Upper lobe of left lung (tissue), 4 donors: ENCODE measurements around the gene TOB1.

Experiments
- CTCF ChIP-seq, 6 experiments: fragments of 450-650 bp in 4 of 6; fragments of 200-600 bp in 2 of 6; sonication (generic) in 2 of 6; IDR thresholded peaks; one replicate each; pipeline ENCODE4 v1.5.1; 2016 to 2019; ENCODE audit warnings: antibody characterized with exemption in 6 of 6
- EP300 ChIP-seq, 4 donors: sonication (generic); formaldehyde crosslinking; IDR thresholded peaks; one replicate each; pipeline ENCODE4 v1.5.1; 2017; ENCODE audit warnings: antibody characterized with exemption in 4 of 4, control low read depth in 2 of 4
- POLR2A ChIP-seq, 4 donors: fragments of 450-650 bp; IDR thresholded peaks; one replicate each; pipeline ENCODE4 v1.5.1; 2016 to 2017; ENCODE audit warnings: antibody characterized with exemption in 4 of 4, mild to moderate bottlenecking in 2 of 4
- POLR2AphosphoS5 ChIP-seq, 2 donors: sonication (generic); formaldehyde crosslinking; IDR thresholded peaks; one replicate each; pipeline ENCODE4 v1.5.1; 2017; ENCODE audit warnings: antibody characterized with exemption in 2 of 2

DNA sequence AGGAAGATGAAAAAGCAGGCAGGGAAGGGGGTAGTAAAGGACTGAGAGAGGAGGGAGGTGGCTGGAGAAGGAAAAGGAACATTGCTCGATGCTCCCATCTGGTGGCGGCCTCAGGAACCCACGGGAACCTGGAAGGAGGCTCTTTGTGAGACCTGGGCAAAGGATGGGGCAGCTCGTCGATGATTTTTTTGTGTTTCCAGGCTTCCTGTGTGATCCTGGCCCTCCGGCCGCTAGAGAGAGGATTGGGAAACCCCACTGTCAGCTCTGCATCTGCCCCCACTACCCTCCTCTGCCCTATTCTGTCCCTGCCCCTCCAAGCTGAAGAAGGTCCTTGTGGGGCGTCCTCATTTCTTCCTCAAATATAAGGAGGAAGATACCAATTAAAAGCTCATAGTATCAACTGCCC lies 24.2 kb downstream of the TOB1 start:
- TF ChIP-seq EP300 (IDR thresholded peaks at IDR 0.05): no peak
- peak; percentile 64 to 81 (median 70) for TF ChIP-seq CTCF (IDR thresholded peaks at IDR 0.05)
- TF ChIP-seq POLR2AphosphoS5 (IDR thresholded peaks at IDR 0.05): no peak
- no peak for TF ChIP-seq POLR2A (IDR thresholded peaks at IDR 0.05)
